Effector CD4-positive, alpha-beta T cell (primary cell): ENCODE data around the gene CLCN3.
"Not testable (repeated sequence)": the region's sequence is repeated elsewhere in the genome, so short reads cannot be mapped to it uniquely, and the experiment has no call there.

Experiments used
- DNase-seq: peaks from one replicate; pipeline ENCODE4 v3.0.0-alpha.2; 2020
- total RNA-seq: gene quantifications from one replicate; lab custom pipeline; 2026; lab: John Stamatoyannopoulos, UW

CLCN3 gene
- 57.8 reads per million, percentile 71 among the genes with 10 or more reads in this experiment for total RNA-seq

- peak; percentile 76 for DNase-seq
Measured at GRCh38 chr4:169619958-169620879, at the start of gene CLCN3. Gene CLCN3 (plus strand): TSS chr4:169620578. CDS start chr4:169635929, 15,351 bp downstream.

GRCh38 chr4:169571012-169571411 lies 49.4 kb upstream of the CLCN3 start:
- DNase-seq, result not testable (repeated sequence)

DNA sequence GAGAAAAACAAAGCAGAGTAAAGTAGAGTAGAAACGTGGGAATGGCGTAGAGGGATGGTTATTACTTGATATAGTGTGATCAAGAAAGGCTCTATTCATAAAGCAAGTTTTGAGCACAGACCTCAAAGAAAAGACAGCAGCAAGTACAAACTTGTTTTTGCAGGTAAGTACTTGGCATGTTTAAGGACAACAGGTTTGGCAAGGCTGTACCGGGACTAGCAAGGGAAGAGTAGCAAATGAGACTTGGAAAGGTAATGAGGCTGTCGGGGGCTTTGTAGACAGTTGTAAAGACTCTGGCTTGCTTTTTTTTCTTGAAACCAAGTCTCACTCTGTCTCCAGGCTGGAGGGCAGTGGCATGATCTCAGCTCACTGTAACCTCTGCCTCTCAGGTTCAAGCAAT lies 48.9 kb upstream of the CLCN3 start:
- DNase-seq, result no peak

GRCh38 chr4:169573889-169574288 lies 46.5 kb upstream of the CLCN3 start:
- no peak for DNase-seq

GRCh38 chr4:169582203-169582602 lies 38.2 kb upstream of the CLCN3 start:
- no peak for DNase-seq

GRCh38 chr4:169582706-169583105 lies 37.7 kb upstream of the CLCN3 start:
- no peak for DNase-seq

DNA sequence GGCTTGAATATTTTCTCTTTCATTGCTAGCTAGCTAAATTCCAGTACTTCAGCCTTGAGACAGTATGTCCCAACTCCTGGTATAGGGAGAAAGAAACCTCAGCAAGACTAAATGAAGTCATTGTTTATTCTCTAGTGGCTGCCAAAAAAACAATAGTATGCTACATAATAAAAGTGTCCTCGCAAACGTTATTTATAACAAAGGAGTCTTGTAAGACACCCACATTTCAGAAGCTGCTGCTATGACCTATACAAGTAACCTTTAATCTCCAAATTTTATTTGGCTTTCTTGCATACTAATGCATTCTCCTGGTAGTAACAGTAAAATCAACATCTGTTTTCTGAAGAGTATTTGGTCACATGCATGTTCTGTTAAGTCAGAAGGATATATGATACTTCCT lies 36.8 kb upstream of the CLCN3 start:
- DNase-seq, result no peak

GRCh38 chr4:169593050-169593560 lies 27.3 kb upstream of the CLCN3 start:
- no peak for DNase-seq

GRCh38 chr4:169594560-169595195 lies 25.7 kb upstream of the CLCN3 start:
- no peak for DNase-seq

DNA sequence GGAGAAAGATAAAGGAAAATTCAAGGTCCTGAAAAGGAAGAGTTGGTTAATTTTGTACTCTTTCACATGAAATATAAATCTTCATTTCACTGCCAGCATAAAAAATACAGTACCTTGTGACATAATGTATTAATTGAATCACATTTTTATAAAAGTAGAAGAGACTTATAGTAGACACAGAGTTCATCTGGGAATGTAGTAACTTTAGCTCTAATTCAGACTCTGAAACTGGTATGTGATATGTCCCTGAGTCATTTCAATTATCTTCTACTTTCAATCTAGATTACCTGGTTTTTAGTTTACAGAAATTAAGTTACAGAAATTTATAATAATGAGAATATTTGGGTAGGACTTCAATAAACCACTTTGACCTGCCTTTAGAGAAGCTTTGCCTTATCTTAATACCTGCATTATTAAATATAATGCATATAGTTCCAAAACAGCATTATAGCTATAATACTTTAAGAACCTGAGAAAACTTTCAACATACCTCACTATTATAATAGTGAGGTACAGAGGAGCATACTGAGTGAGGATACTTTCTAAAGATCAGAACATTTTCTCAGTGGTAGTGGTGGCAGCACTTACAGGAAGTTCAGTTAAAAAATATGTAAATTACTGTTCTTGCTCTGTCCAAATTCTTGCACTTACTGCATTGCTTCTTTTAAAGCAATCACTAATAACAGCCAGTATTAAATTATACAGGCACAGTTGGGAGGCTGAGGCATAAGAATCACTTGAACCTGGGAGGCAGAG lies 19.2 kb upstream of the CLCN3 start:
- DNase-seq, result no peak

- DNase-seq, result no peak
Measured at GRCh38 chr4:169603312-169603711, 17.1 kb upstream of the CLCN3 start.

- no peak for DNase-seq
Measured at GRCh38 chr4:169604131-169604900, 16.1 kb upstream of the CLCN3 start.

GRCh38 chr4:169604903-169605331 lies 15.5 kb upstream of the CLCN3 start:
- DNase-seq, result no peak

DNA sequence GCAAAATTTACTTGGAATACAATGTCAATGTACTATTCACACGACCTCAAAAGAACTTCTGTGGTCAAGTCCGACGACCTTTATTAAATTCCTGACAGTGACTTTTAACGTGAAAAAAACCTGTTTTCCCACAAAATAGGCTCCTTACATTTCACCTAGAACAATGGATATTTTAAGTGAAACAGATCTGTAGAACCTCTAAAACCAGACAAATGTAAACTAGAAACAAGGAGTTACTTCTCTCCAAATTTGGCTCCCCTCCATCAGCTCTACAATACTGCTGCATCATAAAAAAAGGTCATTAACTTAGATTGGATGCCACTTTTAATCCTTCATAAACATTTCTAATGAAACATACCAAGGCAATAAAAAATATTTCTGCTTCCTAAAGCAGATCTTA lies 9.2 kb upstream of the CLCN3 start:
- no peak for DNase-seq

DNA sequence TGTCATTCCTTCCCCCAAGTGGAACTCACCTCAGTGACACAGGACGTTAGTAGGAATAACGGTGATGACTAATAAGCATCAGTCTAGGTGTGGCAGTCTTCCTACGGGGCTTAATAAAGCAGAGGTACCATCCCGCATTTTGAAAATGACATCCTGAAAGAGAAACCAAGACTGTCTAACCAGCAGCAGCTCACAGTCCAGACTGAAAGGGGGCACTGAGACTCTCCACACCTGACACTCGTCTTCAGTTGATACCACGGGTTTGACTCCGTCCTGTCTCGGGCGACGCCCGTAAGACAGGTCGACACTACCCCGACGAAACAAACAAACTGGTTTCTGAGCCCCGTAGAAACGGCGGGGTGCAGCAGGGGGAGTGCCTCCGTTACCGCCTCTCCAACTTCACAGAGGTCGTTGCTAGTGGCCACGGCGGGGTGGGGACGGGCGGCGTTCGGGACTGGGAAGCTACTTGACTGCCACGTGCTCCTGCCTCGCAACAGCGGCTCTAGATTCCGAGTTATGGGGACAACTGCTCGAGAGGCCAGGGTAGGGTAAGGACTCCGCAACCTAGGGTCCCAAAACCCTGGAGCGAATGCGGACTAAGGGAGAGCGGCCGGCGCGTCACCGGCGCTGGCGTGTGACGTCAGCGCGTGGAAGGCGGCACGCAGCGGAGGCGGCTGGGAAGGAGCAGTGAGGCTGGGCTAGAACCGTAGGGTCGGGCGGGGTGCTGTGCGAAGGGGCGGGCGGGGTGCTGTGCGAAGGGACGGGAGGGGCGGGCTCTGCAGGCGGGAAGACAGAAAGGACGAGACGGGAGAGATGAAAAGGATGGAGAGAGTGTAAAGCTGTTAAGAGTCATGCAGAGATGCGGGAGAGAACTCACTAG lies 8.1 kb upstream of the CLCN3 start, which contains the start of gene NEK1:
Gene NEK1 (minus strand): TSS at position 593 of the 880 bp plus-strand sequence. CDS start 9,953 bp downstream, outside the sequence.
- peak; percentile 82 for DNase-seq

GRCh38 chr4:169612871-169613859 lies 7.2 kb upstream of the CLCN3 start:
- peak; percentile 67 for DNase-seq

DNA sequence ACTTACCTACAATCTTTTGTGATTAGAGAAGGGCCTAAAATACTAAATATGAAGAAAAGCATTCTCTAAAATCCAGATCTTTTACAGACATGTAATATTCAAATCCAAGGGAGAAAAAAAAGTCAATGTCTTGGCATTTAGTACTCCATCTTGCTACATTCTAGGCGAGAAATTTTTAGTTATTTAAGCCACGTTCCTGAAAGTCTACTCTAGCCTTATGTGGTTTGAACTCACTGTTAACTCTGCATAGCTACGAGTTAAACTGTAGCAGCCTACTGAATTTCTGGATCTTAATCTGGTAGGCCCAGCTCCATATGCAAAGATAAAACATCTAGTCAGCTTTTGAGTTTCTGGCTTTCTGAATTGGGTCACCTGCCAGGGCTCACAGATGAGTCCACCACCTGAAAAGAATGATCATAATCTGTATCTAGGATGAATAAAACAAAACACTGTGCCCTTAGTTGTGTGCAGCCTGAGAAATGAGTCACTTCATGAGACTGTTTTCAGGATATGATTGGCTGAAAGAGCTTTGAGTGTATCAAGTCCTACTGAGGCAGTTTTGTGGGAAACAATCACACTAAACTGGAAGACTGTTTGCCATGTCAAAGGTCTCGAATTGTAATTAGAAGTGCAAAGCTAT lies 4.8 kb upstream of the CLCN3 start:
- no peak for DNase-seq

GRCh38 chr4:169616846-169617245 lies 3.5 kb upstream of the CLCN3 start:
- no peak for DNase-seq

DNA sequence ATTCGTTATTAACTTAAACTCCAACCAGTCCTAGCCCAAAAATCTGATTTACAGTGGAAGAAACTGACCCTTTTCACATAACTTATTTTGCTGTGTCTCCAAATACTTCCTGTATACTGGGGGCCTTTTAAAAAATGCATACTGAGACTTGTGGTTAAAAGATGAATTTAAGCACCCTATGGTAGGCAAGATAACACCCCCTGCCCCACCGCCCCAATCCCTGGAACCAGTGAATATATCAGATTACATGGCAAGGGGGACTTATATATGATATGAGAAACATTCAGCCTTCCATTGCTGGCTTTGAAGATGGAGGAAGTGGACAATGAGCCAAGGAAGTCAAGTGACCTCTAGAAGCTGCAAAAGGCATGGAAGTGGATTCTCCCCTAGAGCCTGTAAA lies 3.1 kb upstream of the CLCN3 start:
- no peak for DNase-seq
